ENCODE data around the gene ESPN.
"Not testable (repeated sequence)": the region's sequence is repeated elsewhere in the genome, so short reads cannot be mapped to it uniquely, and the experiment has no call there.

Gene ESPN

DNA sequence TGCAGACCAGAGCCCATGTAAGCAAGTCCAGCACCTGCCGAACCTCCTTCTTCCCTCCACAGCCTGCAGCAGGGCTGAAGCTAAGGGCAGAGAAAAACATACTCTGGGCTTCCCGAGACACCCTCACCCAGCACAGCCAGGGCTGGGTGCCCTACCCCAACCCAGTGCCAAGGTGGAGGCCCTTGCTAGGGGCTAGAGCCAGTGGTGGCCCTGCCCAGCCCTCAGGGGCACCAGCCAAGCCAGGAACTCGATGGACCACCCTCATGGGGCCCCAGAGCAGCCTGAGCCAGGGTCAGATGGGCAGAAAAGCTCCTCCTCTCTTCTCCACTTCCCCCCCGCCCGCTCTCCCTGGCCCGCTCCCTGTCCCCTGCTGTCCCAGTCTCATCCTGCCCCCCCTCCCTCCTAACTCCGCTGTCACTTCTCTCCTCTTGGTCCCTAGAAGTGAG, 25.5 kb downstream of the ESPN start:
- no peak for DNase-seq

DNA sequence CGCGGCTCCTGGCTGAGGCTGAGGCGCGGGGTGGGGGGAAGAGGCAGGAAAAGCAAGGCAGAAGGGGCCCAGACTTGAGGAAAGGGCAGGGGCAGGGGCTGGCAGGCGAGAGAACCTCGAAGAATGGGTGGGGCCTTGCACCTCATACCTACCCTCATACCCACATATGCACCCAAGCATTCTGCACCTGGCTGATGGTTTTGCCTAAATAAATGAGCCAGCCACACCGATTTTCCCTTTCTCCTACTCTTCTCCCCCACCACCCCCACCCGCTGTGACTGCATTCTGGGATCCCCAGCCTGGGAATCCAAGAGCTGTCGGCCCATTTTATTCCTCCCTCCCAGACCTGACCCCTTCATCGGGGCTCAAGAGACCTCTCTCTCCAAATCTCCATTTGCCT, 25.9 kb downstream of the ESPN start:
- not testable (repeated sequence) for DNase-seq

DNA sequence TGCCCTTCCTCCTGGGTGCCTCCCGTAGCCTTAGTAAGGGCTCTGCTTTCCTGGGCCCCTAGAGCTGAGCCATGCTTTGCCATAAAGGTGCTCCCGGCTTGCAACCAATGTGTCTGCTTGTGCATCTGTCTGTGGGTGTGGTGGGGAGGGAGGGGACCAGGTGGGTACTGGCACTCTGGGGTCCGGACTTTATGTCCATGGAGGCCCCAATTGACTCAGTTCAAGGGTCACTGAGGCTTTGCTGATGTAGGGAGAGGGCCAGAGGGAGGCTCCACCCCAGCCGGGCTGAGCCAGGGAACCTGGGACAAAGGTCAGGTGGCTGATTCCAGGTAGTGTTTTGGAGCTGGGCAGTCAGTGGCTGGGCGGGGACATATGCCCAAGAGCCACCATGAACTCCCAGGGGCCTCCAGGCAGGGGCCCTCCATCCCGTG, 26.4 kb downstream of the ESPN start:
- no peak for DNase-seq

DNA sequence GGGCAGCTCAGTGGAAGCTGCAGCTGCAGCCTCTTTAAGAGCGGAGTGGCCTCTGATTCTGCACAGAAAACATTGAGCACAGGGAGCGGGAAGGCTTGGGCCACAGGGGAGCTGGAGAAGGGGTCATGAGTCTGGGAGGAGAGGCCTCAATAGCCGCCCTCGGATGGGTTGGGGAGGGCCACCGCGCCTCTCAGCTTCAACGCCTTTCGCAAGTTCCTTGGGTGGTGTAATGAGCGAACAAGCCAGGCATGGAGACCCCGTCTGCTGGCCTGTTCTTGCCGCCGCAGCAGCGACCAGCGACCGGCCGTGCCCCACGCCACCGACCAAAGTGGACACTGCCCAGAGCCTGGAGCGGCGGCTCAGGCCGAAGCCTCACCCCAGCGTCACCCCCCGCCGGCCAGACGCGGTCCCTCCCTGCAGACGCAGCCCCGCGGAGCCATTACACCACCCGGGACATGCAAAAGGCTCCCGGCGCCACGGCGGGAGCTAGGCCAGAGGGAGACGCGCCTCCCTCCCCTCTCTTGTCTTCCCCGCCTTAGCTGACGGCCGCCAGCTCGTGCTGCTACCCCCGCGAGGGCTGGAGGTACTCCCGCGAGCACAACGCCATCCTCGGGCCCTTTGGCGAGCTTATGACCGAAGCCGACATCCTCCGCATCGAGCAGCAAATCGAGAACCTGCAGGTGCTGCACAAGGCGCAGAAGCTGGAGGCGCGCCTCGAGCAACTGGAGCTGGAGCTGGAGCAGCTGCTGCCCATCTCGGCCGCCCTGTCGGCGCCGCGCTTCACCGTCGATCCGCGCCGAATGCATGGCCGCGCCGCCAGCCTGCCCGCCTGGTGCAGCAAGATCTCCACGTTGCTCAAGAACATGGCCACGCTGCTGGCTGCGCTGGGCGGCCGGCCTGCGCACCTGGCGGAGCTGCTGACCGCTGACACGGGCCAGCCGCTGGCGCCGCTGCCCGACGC, 29.6 kb downstream of the ESPN start:
- not testable (repeated sequence) for DNase-seq

DNA sequence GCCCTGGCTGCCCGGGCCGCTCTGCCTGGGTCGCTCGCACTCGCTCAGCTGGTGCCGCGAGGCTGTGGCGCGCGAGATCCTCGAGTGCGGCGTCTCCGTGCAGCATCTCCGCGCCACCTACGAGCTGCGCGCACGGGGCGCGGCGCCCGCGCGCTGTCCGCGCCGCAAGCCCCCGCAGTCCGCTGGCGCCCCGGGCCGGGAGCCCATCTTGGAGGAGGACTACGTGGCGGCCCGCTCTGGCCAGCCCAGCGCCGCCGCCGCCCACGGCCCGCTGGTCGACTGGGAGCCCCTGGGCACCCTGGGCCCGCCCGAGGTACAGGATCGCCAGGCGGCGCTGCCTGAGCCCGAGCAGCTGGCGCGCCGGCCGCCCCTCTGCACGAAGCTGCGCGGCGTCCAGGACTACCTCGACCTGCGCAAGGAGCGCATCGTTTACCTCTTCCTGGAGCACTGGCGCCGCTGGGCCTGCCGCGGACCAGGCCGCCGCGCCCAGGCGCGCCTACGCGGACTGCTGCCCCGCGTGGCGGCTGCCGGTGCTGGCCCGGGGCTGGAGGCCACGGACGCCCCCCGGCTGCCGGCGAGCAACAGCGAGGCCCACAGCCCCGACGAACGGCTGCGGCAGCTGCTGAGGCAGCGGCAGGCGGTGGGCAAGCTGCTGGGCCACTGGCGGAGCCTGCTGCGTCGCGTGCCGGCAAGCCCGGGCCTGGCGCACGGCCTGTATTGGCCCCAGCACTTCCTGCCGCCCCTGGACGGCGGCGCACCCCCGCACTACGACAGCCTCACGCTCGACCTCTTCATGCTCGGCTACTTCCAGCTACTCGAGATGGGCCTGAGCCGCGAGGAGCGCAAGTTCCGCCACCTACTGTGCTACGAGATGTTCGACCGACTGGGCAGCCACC, 30.5 kb downstream of the ESPN start:
- DNase-seq: no peak

DNA sequence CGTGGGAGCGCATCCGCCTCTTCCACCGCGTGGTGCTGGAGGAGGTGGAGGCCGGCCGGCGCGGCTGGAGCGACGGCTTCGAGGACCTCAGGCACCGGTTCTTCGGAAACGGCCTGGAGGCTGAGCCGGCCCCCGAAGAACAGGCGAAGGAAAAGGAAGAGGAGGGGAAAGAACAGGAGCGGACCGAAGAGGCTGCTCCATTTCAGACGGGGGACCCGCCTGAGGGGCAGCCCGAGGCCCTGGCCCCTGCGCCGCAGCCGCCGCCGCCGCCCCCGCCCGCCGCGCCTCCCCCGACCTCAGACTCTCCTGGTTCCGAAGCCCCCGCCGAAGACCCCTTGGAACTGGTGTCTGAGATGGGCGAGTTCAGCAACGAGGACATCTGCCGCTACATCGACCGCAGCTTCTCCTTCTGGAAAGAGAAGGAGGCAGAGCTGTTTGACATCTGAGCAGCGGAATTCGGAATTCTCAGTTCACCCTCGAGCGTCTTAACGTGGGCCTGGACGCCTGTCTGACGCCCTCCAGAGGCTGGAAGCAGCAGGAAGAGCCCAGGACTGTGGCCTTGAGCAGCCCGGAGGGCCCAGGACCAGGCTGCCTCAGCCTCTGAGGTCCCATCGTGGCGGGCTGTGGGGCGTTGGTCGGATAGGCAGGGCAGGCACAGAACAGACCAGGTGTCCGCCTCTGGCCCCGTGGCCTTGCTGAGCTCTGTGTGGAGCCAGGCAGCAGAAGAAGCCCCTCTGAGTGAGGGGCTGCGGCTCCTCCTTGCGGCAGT, 31.4 kb downstream of the ESPN start:
- DNase-seq: not testable (repeated sequence)

DNA sequence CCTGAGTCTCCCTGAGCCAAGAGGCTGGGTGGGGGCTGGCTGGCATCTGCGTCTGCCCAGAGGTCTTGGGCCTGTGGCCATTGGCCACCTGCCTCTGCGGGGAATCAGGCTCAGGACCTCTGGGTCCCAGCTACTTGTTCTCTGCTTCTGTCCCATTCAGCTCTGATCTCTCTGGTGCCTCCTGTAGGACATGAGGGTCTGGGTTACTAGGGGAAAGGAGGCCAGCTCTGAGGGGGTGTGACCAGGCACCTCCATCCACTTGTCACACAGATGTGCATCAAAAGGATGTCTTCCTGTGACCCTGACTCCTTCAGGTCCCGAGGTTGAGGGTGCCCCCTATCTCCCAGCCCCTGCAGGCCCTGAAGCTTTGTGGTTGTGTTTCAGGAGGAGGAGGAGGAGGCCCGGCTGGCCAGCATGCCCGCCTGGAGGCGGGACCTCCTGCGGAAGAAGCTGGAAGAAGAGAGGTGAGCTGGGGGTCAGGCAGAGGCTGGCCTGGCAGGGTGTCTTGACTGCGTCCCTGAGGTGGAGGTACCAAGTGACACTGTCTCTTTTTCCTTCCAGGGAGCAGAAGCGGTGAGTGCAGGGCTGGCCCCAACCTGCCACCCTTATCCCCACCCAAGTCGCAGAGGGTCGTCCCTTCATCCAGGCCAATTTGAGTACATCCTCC, 32.4 kb downstream of the ESPN start:
- DNase-seq: no peak

DNA sequence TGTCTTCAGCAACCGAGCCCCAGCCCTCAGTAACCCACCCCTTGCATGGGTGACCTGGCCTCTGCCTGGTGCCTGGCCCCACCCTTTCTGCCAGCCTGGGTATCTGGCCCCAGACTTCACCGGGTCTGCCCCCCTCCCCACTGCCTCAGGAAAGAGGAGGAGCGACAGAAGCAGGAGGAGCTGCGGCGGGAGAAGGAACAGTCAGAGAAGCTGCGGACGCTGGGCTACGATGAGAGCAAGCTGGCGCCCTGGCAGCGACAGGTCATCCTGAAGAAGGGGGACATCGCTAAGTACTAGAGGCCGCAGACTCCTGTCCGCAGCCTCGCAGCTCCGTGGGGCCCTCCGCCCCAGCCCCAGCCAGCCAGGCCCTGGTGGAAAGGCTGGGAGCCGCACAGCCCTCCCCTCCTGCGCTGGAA, 35.3 kb downstream of the ESPN start:
- DNase-seq: no peak

DNA sequence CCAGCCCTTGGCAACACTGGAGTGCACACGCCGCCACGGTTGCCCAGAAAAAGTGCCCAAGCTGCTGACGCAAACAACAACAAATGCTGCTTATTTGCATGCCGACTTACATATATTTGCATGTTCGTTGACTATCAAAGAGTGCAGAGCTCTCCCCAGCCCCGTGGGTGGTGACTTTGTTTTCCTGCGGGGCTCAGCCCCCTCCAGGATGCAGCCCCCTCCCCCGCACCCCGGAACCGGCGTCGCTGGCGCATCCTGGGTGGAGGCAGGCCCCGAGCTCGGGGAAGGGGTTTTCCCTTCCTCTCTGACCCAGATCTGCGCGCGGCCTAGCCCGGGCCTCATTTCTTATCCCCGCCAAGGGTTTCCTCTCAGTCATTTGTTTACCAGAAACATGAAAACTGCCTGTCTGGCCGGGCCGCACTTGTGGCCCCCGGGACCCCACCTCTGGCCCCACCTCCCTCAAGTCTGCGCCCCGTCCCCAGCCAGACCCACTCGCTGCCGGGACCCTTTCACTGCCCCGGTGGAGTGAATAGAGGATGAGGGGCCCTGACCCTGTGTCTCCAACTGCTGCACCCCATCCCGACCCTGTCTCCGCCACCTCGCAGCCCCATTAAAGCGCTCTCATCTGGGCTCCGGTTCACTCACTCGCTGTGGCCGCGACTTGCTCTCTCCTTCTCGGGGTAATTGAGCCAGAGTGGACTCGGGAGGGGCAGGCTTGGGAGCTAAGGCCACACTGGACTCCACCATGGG, 35.9 kb downstream of the ESPN start:
- DNase-seq: no peak

DNA sequence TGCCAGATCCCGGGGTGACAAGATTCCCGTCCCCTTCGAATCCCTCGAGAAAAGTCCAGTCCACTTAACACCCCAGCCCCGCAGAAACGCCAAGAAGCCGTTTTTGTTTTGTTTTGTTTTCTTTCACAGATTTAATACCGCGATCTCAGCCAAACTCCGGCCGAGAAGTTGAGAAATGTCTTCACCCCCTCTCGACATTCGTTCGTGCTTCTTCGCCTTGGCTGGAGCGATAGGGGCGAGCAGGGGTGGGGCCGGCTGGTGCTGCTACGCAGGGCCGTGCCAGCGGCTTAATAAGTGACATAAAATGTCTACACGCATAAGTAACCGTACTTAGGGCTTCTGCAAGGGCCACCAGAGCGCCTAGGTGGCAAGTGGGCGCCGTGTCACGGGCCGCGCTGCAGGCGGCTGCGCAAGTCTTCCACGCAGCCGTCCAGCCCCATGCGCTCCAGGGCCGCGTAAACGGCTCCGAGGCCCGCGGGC, 36.5 kb downstream of the ESPN start:
- no peak for DNase-seq

DNA sequence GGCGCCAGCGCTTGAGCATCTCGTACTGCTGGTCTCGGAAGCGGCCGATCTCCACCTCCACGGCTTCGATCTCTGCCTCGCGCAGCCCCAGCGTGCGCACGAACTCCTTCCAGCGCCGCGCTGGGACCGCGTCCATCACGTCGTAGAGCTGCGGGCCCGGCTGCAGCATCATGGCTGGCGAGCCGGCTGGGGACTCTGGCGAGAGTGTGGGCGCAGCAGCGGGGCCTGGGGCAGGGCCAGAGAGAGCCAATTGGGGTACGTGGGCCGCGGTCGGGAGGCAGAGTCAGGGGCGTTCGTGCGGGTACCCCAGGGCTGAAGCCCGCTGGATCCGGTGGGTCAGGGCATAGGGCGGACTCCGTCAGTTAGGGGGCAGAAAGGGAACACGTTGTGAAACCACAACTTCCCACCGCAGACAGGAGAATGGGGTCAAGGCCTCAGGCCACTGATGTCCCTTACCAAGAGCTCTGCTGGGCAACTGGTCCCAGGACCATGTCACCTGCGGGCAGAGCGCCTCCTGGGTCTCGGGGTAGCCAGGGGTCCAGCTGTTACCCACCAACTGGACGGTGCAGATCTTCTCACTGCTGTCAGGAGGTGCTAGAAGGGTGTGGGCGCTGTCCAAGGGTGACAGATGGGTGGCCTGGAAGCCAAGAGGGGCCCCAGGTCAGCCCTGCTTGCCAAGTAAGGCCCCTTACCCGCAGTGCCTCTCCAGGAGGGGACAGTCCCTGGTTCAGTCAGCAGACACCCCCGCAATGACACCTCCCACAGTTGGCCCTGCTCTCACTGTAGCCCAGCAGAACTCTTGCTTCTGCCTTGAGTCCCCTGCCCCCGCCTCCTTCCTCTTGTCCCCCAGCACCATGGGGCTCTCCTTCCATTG, 37.2 kb downstream of the ESPN start:
- no peak for DNase-seq

DNA sequence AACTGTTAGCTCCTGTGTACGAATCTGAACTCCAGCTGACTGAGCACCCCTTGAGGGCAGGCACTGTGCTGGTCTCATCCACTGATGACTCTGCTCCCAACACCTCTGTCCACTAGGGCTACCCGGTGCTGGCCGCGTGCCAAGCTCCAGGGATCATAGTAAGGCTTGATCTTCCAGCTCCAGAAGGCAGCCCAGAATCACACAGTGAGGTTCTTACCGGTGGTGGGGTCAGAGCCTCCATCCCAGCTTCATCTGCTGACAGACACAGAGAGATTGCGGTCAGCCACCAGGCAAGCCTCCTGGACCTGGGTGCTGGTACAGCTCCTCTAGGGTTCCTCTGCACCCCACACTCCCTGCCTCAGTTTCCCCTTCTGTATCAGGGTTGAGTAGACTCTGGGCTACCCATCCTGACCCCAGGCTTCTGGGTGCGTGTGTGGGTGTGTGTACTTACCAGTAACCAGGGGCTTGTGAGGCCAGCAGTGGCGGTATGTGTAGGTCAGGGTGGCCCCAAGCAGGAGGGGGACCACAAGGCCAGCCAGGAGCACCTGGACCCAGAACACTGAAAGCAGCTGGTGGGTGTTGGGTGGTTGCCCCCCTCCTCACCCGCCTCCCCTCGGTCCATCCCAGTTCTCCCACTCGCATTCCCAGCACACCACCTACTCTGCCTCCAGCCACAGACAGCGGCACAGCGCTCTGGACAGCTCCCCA, 38.0 kb downstream of the ESPN start:
- no peak for DNase-seq

DNA sequence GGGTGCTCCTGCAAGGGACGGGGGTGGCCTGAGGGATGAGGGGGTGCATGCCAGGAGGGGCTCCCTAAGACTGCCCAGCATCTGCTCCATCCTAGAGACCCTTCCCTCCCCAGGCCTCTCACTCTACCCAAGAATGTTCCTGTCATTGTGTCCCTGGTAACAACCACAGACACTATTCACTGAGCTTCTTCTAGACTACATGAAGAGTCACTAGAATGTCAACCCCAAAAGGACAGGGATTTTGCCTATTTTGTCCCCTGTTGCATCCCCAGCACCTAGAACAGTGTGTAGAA, 38.5 kb downstream of the ESPN start:
- DNase-seq: no peak

DNA sequence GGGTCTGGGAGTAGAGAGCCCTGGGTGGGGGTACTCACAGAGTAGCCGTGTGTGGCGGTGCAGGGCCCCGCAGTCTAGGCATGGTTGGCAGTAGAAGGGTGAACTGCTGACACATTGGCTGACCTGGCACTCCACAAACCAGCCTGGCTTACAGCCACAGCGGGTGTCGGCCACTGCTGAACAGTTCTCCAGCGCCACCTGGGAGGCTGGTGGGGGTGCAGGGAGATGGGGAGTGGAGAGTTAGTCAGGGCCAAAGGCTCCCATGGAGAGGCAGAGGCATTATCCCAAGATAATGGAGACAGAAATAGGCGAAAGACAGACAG, 39.9 kb downstream of the ESPN start:
- DNase-seq: no peak

DNA sequence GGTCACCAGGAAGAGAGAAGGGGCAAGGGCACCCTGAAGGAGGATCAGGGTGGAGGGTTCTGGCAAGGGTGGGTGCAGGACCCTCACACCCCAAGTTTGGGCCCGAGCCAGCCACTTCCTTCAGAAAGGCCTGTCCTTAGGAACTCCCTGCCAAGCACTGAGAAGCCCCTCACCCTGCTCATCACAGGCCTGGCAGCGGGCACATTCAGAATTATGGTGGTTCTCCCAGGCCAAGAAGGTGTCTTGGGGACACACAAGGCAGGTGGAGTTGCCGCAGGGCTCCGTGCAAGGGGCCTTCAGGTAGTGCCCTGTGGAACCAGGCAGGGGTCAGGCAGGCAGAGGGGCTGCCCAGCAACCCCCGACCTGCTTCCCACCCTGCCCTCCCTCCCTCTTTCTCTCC, 40.3 kb downstream of the ESPN start:
- no peak for DNase-seq

DNA sequence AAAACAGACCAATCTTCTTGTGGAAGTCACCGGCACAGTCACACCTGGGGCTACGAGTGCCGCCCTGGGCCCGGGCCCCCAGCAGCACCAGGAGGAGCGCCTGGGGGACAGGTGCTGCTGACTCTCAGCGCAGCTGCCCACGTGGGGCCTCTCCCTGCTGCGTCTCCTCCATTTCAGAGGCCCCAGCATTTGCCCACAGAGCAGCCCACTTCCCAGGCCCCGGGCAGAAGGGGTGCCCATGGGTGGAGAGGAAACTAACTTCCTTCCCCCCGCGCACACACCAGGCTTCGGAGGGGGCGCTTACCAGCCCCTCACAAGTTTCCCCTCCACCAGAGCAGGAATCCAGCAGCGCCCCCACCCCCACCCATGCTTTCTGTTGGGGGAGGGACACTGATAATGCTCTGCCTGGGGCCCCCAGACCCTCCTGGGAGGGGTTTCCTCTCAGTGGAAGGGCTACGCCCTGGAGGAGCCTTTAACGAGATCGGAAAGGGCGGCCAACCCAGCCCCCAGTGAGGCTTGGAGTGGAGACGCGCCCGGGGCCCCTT, 41.0 kb downstream of the ESPN start:
- DNase-seq: no peak

DNA sequence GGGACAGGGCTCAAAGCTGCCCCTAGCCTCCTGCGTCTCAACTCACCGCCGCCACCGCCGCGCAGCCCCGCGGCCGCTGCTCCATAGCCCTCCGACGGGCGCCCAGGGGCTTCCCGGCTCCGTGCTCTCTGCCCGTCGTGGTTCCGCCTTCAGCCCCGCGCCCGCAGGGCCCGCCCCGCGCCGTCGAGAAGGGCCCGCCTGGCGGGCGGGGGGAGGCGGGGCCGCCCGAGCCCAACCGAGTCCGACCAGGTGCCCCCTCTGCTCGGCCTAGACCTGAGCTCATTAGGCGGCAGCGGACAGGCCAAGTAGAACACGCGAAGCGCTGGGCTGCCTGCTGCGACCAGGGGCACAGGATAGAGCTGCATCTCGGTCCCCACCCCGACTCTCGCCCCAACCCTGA, 41.4 kb downstream of the ESPN start, which contains the start of gene TNFRSF25:
TNFRSF25 (minus strand) TSS at position 151 of the 400 bp plus-strand sequence; CDS start at position 85, 66 bp downstream.
- DNase-seq: no peak

DNA sequence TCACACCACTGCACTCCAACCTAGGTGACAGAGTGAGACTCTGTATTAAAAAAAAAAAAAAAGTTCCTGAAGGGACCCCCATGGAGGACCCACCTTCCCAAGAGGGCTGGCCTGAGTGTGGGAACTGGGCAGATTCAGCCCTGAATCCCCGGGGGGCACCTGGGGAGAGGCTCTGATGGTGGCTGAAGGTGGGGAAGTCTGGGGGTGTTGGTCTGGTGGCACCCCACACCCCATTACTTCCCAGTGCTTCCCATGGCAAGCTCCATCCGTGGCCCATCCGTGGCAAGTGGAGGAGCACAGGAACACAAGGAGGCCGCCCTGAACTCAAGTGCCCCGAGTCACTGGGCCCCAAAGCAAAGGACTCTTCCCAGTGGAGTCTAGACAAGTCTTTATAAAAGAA, 42.2 kb downstream of the ESPN start:
- DNase-seq: no peak

DNA sequence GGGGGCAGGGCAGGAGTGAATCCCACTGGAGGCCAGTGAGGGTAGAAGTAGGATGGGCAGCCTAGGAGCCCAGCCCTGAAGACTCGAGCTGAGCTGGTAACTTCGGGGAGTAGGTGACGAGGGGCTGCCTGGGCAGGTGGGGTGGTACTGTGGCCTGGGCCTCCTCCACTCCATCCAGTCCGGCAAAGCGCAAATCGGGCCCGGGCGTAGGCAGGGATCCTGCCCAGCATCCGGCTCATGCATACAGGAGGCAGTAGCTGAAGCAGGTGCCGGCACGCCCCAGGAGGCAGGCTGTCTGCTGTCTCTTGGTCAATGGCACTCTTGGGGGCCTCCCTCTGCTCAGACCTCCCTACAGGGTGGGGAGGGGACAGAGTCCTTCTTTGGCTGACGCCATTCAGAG, 42.6 kb downstream of the ESPN start:
- no peak for DNase-seq
